HepG2 (cell line): ENCODE data around the gene HMBS. TPM values are rescaled to one million over a fixed set of nuclear protein-coding genes. Genes with fewer than 3 reads are reported as not detected.

Experiments used
- ATM ChIP-seq: fragments of 450-650 bp; IDR thresholded peaks from 2 replicates; pipeline ENCODE4 v1.7.1; 2017; ENCODE audit warnings: mild to moderate bottlenecking, borderline replicate concordance
- SP2 ChIP-seq: sonication (generic); formaldehyde crosslinking; IDR thresholded peaks from 2 replicates; pipeline ENCODE4 v1.5.1; 2020; ENCODE audit warnings: mild to moderate bottlenecking, missing genetic modification reagents
- ZFX ChIP-seq: sonication (generic); formaldehyde crosslinking; IDR thresholded peaks from 2 replicates; pipeline ENCODE4 v1.4.0; 2020; ENCODE audit warnings: mild to moderate bottlenecking, low read depth, missing genetic modification reagents, moderate library complexity
- ZNF260 ChIP-seq: sonication (generic); formaldehyde crosslinking; IDR thresholded peaks from 2 replicates; pipeline ENCODE4 v1.4.0; 2020; ENCODE audit warnings: missing genetic modification reagents, low read depth, mild to moderate bottlenecking, borderline replicate concordance
- ZNF7 ChIP-seq: IDR thresholded peaks from 2 replicates; pipeline ENCODE4 v1.6.1; 2016; ENCODE audit warnings: missing biosample characterization, missing genetic modification reagents
- ZNF777 ChIP-seq: sonication (generic); formaldehyde crosslinking; IDR thresholded peaks from 2 replicates; pipeline ENCODE4 v1.4.0; 2020; ENCODE audit warnings: missing genetic modification reagents
- ZNF879 ChIP-seq: sonication (generic); formaldehyde crosslinking; IDR thresholded peaks from 2 replicates; pipeline ENCODE4 v1.8.1; 2023; ENCODE audit warnings: missing genetic modification reagents
- polyA plus RNA-seq, 8 experiments: library from polyadenylated mRNA; depleted of rRNA in 3 of 8; stranded (reverse) in 7 of 8; unstranded in 1 of 8; fragments of >200 nt; fragmentation: Illumina TruSeq in 4 of 8; extraction: Trizol in 4 of 8; gene quantifications; 2 replicates each; pipeline versions ENCODE4 v1.2.1 to v1.2.3, GENCODE V29; 2011 to 2016; ENCODE audit warnings: low read depth in 4 of 8, missing spikeins in 1 of 8, mixed read lengths in 1 of 8; ENCODE audit not compliant: insufficient read depth in 1 of 8
- total RNA-seq, 5 experiments: library from RNA; depleted of rRNA; stranded (reverse); fragments of >200 nt; fragmentation: Illumina TruSeq; extraction: Trizol; gene quantifications; 2 replicates each; pipeline ENCODE4 v1.2.3, GENCODE V29; 2016; ENCODE audit warnings: low read depth in 1 of 5
- TF ChIP-seq, protein P1 (sequence below): sonication (generic); formaldehyde crosslinking; IDR thresholded peaks from 2 replicates; pipeline ENCODE4 v1.4.0; 2020; ENCODE audit warnings: mild to moderate bottlenecking, missing genetic modification reagents
- TF ChIP-seq, protein P2 (sequence below): sonication (generic); formaldehyde crosslinking; IDR thresholded peaks from 2 replicates; pipeline ENCODE4 v1.5.0; 2020; ENCODE audit warnings: mild to moderate bottlenecking, missing genetic modification reagents, borderline replicate concordance
- TF ChIP-seq, protein P3 (sequence below), 2 experiments: sonication (generic) in 1 of 2; formaldehyde crosslinking in 1 of 2; IDR thresholded peaks; 2 replicates each; pipeline versions ENCODE4 v1.4.0 to v1.6.1; 2018 to 2020; ENCODE audit warnings: missing genetic modification reagents in 2 of 2, borderline replicate concordance in 1 of 2, low read depth in 1 of 2, mild to moderate bottlenecking in 1 of 2, missing biosample characterization in 1 of 2

The HMBS gene
- total and polyA plus RNA-seq, 2 of the 13 experiments (the other 11 are each of a cell fraction or from before 2014, with no cell fraction given) = 9.4 to 46.9 TPM

DNA sequence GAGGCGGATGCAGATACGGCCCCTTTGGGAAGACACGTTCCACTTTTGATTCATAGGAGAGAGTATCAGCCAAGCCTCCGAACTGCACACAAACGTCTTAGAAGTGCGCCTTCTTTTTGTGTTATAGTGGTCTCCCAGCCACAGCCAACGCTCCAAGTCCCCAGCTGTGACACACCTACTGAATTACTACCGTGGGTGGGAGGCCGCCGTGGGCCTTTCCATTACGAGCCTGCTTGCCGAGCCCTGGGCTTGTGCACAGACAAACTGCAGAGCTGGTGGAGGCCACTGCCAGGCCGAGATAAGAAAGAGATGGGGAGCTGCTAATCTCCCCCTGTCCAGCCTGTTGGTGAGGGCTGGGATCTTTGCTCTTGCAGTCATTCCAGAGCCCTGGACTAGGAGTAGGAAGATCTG is 761 bp downstream of the HMBS start (continued):
- TF ChIP-seq, protein P1, sequence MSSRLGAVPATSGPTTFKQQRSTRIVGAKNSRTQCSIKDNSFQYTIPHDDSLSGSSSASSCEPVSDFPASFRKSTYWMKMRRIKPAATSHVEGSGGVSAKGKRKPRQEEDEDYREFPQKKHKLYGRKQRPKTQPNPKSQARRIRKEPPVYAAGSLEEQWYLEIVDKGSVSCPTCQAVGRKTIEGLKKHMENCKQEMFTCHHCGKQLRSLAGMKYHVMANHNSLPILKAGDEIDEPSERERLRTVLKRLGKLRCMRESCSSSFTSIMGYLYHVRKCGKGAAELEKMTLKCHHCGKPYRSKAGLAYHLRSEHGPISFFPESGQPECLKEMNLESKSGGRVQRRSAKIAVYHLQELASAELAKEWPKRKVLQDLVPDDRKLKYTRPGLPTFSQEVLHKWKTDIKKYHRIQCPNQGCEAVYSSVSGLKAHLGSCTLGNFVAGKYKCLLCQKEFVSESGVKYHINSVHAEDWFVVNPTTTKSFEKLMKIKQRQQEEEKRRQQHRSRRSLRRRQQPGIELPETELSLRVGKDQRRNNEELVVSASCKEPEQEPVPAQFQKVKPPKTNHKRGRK (CRISPR knock-in tag) = no peak
- TF ChIP-seq, protein P2, sequence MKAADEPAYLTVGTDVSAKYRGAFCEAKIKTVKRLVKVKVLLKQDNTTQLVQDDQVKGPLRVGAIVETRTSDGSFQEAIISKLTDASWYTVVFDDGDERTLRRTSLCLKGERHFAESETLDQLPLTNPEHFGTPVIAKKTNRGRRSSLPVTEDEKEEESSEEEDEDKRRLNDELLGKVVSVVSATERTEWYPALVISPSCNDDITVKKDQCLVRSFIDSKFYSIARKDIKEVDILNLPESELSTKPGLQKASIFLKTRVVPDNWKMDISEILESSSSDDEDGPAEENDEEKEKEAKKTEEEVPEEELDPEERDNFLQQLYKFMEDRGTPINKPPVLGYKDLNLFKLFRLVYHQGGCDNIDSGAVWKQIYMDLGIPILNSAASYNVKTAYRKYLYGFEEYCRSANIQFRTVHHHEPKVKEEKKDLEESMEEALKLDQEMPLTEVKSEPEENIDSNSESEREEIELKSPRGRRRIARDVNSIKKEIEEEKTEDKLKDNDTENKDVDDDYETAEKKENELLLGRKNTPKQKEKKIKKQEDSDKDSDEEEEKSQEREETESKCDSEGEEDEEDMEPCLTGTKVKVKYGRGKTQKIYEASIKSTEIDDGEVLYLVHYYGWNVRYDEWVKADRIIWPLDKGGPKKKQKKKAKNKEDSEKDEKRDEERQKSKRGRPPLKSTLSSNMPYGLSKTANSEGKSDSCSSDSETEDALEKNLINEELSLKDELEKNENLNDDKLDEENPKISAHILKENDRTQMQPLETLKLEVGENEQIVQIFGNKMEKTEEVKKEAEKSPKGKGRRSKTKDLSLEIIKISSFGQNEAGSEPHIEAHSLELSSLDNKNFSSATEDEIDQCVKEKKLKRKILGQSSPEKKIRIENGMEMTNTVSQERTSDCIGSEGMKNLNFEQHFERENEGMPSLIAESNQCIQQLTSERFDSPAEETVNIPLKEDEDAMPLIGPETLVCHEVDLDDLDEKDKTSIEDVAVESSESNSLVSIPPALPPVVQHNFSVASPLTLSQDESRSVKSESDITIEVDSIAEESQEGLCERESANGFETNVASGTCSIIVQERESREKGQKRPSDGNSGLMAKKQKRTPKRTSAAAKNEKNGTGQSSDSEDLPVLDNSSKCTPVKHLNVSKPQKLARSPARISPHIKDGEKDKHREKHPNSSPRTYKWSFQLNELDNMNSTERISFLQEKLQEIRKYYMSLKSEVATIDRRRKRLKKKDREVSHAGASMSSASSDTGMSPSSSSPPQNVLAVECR (CRISPR knock-in tag) = 0 out of 2 replicates have a peak, but pooled peaks have one; percentile 1
- peak; percentile 46; the same call in 1 of the 2 replicates for TF ChIP-seq ZNF879
- TF ChIP-seq ZNF777 = no peak
- peak; percentile 43; the same call in 1 of the 2 replicates for TF ChIP-seq ZFX (CRISPR knock-in tag)
- TF ChIP-seq, protein P3, sequence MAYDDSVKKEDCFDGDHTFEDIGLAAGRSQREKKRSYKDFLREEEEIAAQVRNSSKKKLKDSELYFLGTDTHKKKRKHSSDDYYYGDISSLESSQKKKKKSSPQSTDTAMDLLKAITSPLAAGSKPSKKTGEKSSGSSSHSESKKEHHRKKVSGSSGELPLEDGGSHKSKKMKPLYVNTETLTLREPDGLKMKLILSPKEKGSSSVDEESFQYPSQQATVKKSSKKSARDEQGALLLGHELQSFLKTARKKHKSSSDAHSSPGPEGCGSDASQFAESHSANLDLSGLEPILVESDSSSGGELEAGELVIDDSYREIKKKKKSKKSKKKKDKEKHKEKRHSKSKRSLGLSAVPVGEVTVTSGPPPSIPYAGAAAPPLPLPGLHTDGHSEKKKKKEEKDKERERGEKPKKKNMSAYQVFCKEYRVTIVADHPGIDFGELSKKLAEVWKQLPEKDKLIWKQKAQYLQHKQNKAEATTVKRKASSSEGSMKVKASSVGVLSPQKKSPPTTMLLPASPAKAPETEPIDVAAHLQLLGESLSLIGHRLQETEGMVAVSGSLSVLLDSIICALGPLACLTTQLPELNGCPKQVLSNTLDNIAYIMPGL (CRISPR knock-in tag; IDR thresholded peaks at IDR 0.05; ENCODE audit: borderline replicate concordance in 1 of 2, low read depth in 1 of 2) = 0 out of 4 replicates have a peak, but pooled peaks of 1 of the 2 experiments have one; percentile 7
- TF ChIP-seq ZNF260 (CRISPR knock-in tag) = no peak
- TF ChIP-seq ZNF7 (CRISPR knock-in tag) = no peak
- no peak for TF ChIP-seq SP2 (CRISPR knock-in tag)
- TF ChIP-seq ATM = no peak
